Liver (tissue), 9 donors: ENCODE data around the gene ZGLP1. TPM values are rescaled to one million over a fixed set of nuclear protein-coding genes. Genes with fewer than 3 reads are reported as not detected.

Experiments used
- DNase-seq: peaks from one replicate; pipeline ENCODE4 v3.0.0-alpha.2; 2017; ENCODE audit warnings: low spot score
- H3K27ac ChIP-seq, 2 donors: one replicate each; pipeline ENCODE4 v1.7.0; 2013; ENCODE audit warnings: inconsistent platforms in 2 of 2, low read length in 2 of 2, control low read depth in 1 of 2, low read depth in 1 of 2, mild to moderate bottlenecking in 1 of 2
- H3K27me3 ChIP-seq, 4 donors: one replicate each; pipeline versions ENCODE4 v1.6.1 to v1.7.0; 2013; ENCODE audit warnings: low read length in 3 of 4, inconsistent platforms in 1 of 4, mild to moderate bottlenecking in 1 of 4, moderate library complexity in 1 of 4; ENCODE audit not compliant: control insufficient read depth in 4 of 4, insufficient read depth in 4 of 4
- H3K36me3 ChIP-seq, 4 donors: one replicate each; pipeline versions ENCODE4 v1.6.1 to v1.7.0; 2013; ENCODE audit warnings: low read length in 3 of 4, mild to moderate bottlenecking in 3 of 4, low read depth in 1 of 4, moderate library complexity in 1 of 4; ENCODE audit not compliant: control insufficient read depth in 4 of 4, insufficient read depth in 3 of 4
- H3K4me1 ChIP-seq, 4 donors: one replicate each; pipeline versions ENCODE4 v1.6.1 to v1.7.0; 2013; ENCODE audit warnings: low read length in 3 of 4, mild to moderate bottlenecking in 3 of 4, moderate library complexity in 1 of 4; ENCODE audit not compliant: control insufficient read depth in 4 of 4, insufficient read depth in 4 of 4
- H3K4me3 ChIP-seq, 3 donors: one replicate each; pipeline versions ENCODE4 v1.6.1 to v1.7.0; 2013; ENCODE audit warnings: low read length in 3 of 3, control low read depth in 1 of 3, low read depth in 1 of 3, mild to moderate bottlenecking in 1 of 3
- H3K9ac ChIP-seq, 2 donors: one replicate each; pipeline ENCODE4 v1.7.0; 2013; ENCODE audit warnings: low read length in 2 of 2, mild to moderate bottlenecking in 2 of 2, moderate library complexity in 2 of 2, control low read depth in 1 of 2, low read depth in 1 of 2
- H3K9me3 ChIP-seq, 4 donors: one replicate each; pipeline versions ENCODE4 v1.6.1 to v1.7.0; 2013; ENCODE audit warnings: low read length in 3 of 4; ENCODE audit not compliant: control insufficient read depth in 4 of 4
- ATF3 ChIP-seq: IDR thresholded peaks from 2 replicates; pipeline ENCODE4 v1.6.1; 2016; ENCODE audit warnings: antibody characterized with exemption
- CTCF ChIP-seq: fragments of 150-350 bp; IDR thresholded peaks from 2 replicates; pipeline ENCODE4 v1.5.1; 2017; ENCODE audit warnings: improper control_type of control experiment, low read depth, low read length; ENCODE audit not compliant: missing input control
- EGR1 ChIP-seq, 2 donors: IDR thresholded peaks; 2 replicates each; pipeline ENCODE4 v1.6.1; 2016 to 2018; ENCODE audit warnings: antibody characterized with exemption in 2 of 2, low read depth in 2 of 2
- FOXA1 ChIP-seq: IDR thresholded peaks from 2 replicates; pipeline ENCODE4 v1.6.1; 2016; ENCODE audit warnings: antibody characterized with exemption
- FOXA2 ChIP-seq: IDR thresholded peaks from 2 replicates; pipeline ENCODE4 v1.6.1; 2016; ENCODE audit warnings: antibody characterized with exemption
- GABPA ChIP-seq, 2 donors: IDR thresholded peaks in 1 of 2; conservative IDR thresholded peaks in 1 of 2; 2 replicates each; pipeline ENCODE4 v1.6.1; 2016; ENCODE audit warnings: antibody characterized with exemption in 2 of 2, mild to moderate bottlenecking in 1 of 2, moderate library complexity in 1 of 2
- HNF4A ChIP-seq, 2 donors: conservative IDR thresholded peaks; 2 replicates each; pipeline ENCODE4 v1.6.1; 2016; ENCODE audit warnings: antibody characterized with exemption in 2 of 2, mild to moderate bottlenecking in 2 of 2
- HNF4G ChIP-seq: IDR thresholded peaks from 2 replicates; pipeline ENCODE4 v1.6.1; 2016; ENCODE audit warnings: antibody characterized with exemption
- JUND ChIP-seq, 2 donors: IDR thresholded peaks; 2 replicates each; pipeline ENCODE4 v1.6.1; 2016; ENCODE audit warnings: antibody characterized with exemption in 2 of 2
- MAX ChIP-seq: IDR thresholded peaks from 2 replicates; pipeline ENCODE4 v1.6.1; 2016; ENCODE audit warnings: antibody characterized with exemption
- NR2F2 ChIP-seq: IDR thresholded peaks from 2 replicates; pipeline ENCODE4 v1.6.1; 2016; ENCODE audit warnings: antibody characterized with exemption
- RAD21 ChIP-seq, 2 donors: IDR thresholded peaks; 2 replicates each; pipeline ENCODE4 v1.6.1; 2016; ENCODE audit warnings: antibody characterized with exemption in 2 of 2, mild to moderate bottlenecking in 2 of 2
- REST ChIP-seq: IDR thresholded peaks from 2 replicates; pipeline ENCODE4 v1.6.1; 2016; ENCODE audit warnings: antibody characterized with exemption, mild to moderate bottlenecking
- RXRA ChIP-seq, 2 donors: IDR thresholded peaks; 2 replicates each; pipeline ENCODE4 v1.6.1; 2017 to 2018; ENCODE audit warnings: antibody characterized with exemption in 2 of 2, mild to moderate bottlenecking in 1 of 2
- SP1 ChIP-seq: IDR thresholded peaks from 2 replicates; pipeline ENCODE4 v1.6.1; 2018; ENCODE audit warnings: antibody characterized with exemption, mild to moderate bottlenecking
- TAF1 ChIP-seq: conservative IDR thresholded peaks from 2 replicates; pipeline ENCODE4 v1.6.1; 2016; ENCODE audit warnings: antibody characterized with exemption, mild to moderate bottlenecking
- YY1 ChIP-seq: IDR thresholded peaks from 2 replicates; pipeline ENCODE4 v1.6.1; 2016; ENCODE audit warnings: antibody characterized with exemption, mild to moderate bottlenecking
- ZBTB33 ChIP-seq: IDR thresholded peaks from 2 replicates; pipeline ENCODE4 v1.6.1; 2016; ENCODE audit warnings: antibody characterized with exemption
- WGBS: extraction: QIAGEN DNeasy Blood & Tissue Kit; methylation state at CpG from one replicate; pipeline ENCODE4 v1.1.7; 2013; 5-methylcytosine and 5-hydroxymethylcytosine counted together
- polyA plus RNA-seq, 2 donors: library from polyadenylated mRNA; stranded (reverse) in 1 of 2; unstranded in 1 of 2; fragments of 200-250 nt in 1 of 2; fragments of >200 nt in 1 of 2; fragmentation: Nextera tagmentation in 1 of 2; extraction: Ambion mirVana in 1 of 2; gene quantifications; one replicate each; pipeline versions ENCODE4 v1.2.1 to v1.2.3, GENCODE V29; 2013 to 2015
- total RNA-seq, 2 donors: library from RNA; depleted of rRNA; stranded (reverse); fragments of >200 nt; gene quantifications; one replicate each; pipeline ENCODE4 v1.2.3, GENCODE V29; 2014
- donor health status: healthy.
- donor health status: healthy.
- donor health status: healthy.
- donor health status: healthy.
- donor health status: healthy.

The ZGLP1 gene
- total and polyA plus RNA-seq, 4 donors: 0.61 to 1.2 (median 0.82) TPM

- TF ChIP-seq REST (no peak), JUND (IDR thresholded peaks at IDR 0.05) (no peak), FOXA2 (no peak)
Measured at GRCh38 chr19:10353793-10354391, 44.3 kb upstream of the ZGLP1 start (continued).

- Histone ChIP-seq H3K4me3 (peak overlapping the region in 2 of 3 donors; percentile 8 to 13), H3K27ac (peak overlapping the region; percentile 93 to 94), H3K9me3 (no peaks in the 10 kb centered on the region), H3K27me3 (no peaks in the 10 kb centered on the region), H3K36me3 (peaks cover 9 to 36% (median 18%) of the 10 kb centered on the region in 4 donors), H3K9ac (no peak overlapping the region), H3K4me1 (peaks cover 4 to 19% (median 12%) of the 10 kb centered on the region in 4 donors)
- DNase-seq: peak; percentile 68
- peak; percentile 73 to 83 for TF ChIP-seq HNF4A (conservative IDR thresholded peaks at IDR 0.05)
- peak; percentile 77 to 85 for TF ChIP-seq RXRA (IDR thresholded peaks at IDR 0.05)
- no peak for TF ChIP-seq GABPA (IDR thresholded peaks at IDR 0.05 in 1 of 2, conservative IDR thresholded peaks at IDR 0.05 in 1 of 2)
- TF ChIP-seq CTCF: no peak
- TF ChIP-seq ATF3: no peak
- peak; percentile 44 for TF ChIP-seq NR2F2
- no peak for TF ChIP-seq FOXA2
- peak; percentile 69 for TF ChIP-seq YY1
- TF ChIP-seq ZBTB33: no peak
- TF ChIP-seq HNF4G: peak; percentile 25
- TF ChIP-seq FOXA1: no peak
- TF ChIP-seq RAD21 (IDR thresholded peaks at IDR 0.05): peak in 1 of 2 donors; percentile 42
- TF ChIP-seq MAX: peak; percentile 70
- TF ChIP-seq REST: peak; percentile 80
- TF ChIP-seq TAF1: no peak
- TF ChIP-seq SP1: peak; percentile 91
- no peak for TF ChIP-seq EGR1 (IDR thresholded peaks at IDR 0.05; ENCODE audit: low read depth in 2 of 2)
- TF ChIP-seq JUND (IDR thresholded peaks at IDR 0.05): peak; percentile 54 to 55
- WGBS: 36% methylated on average over 63 of the region's 63 CpGs
Measured at GRCh38 chr19:10352764-10353671, 43.4 kb upstream of the ZGLP1 start.
